GM10266 (cell line): Measurements from ENCODE around the gene ELOVL7.

ENCODE experiments used
- DNase-seq: peaks from one replicate; pipeline ENCODE4 v3.0.0; 2012; ENCODE audit errors: extremely low spot score
- TF ChIP-seq, protein P1 (sequence below): IDR thresholded peaks from 2 replicates; pipeline ENCODE4 v1.5.1; 2012; ENCODE audit warnings: mild to moderate bottlenecking, low read depth; ENCODE audit not compliant: control insufficient read depth, insufficient read depth; ENCODE audit errors: missing control alignments

The ELOVL7 gene

DNA sequence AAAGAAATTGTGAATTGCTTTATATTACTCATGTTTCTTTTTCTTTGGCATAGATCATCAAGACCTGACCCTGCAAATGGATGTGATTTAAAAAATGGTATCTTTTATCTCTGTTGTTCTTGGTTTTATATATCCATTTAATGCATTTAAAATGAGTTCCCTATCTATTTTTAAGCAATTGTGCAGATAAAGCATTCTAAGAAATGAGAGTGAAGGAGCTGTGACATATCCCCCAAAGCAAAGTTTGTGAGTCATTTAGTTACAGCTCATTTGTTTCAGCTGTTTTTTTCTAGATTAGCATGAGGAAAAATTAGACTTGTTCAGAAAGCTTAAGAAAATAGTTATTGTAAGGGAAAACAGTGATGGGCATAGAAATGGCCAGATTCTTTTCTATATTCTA is 7.6 kb upstream of the ELOVL7 start:
- TF ChIP-seq, protein P1, sequence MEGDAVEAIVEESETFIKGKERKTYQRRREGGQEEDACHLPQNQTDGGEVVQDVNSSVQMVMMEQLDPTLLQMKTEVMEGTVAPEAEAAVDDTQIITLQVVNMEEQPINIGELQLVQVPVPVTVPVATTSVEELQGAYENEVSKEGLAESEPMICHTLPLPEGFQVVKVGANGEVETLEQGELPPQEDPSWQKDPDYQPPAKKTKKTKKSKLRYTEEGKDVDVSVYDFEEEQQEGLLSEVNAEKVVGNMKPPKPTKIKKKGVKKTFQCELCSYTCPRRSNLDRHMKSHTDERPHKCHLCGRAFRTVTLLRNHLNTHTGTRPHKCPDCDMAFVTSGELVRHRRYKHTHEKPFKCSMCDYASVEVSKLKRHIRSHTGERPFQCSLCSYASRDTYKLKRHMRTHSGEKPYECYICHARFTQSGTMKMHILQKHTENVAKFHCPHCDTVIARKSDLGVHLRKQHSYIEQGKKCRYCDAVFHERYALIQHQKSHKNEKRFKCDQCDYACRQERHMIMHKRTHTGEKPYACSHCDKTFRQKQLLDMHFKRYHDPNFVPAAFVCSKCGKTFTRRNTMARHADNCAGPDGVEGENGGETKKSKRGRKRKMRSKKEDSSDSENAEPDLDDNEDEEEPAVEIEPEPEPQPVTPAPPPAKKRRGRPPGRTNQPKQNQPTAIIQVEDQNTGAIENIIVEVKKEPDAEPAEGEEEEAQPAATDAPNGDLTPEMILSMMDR: no peak
- DNase-seq: no peak

DNA sequence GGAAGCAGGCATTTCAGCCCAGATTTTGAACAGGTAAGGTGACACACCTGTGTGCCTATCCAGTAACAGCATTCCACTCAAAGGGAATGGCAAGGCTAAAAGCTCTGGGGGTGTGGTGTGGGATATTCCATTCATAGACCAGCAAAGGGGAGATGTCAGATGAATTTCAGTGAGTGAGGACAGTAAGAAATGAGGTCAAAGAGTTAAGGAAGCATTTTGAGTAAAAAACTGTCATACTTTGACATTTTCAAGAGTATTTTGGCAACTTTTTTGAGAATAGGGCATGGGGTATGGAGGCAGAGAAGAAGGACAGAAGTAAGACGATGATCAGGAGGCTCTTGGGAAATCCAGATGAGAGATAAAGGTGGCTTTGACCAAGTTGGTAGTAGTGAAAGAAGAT is 2.2 kb upstream of the ELOVL7 start:
- TF ChIP-seq, protein P1: no peak
- no peak for DNase-seq

DNA sequence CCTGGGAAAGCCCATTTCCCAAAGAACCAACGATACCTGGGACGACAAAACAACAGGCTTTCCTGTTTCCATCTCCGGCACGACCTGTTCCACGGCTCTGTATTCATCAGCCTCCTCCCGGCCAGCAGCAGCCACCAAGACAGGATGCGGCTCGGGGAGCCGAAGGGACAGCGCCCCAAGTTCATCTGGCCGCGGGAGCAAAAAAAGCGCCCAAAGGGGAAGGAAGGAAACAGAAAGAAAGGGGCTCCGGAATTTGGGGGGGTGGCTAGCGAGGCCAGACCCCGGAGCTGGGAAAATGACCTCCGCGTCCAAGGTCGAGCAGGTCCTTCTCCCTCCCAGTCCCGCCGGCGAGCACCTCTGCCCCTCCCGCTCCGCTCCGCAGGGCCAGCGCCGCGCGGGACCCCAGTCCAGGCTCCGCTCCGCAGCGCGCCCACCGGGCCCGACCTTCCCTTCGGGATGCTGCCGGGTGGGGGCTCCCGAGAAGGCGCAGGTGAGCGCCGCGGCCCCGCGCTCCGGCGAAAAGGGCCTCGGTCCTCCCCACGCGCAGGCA is 608 bp downstream of the ELOVL7 start:
- peak; percentile 61 for DNase-seq
- TF ChIP-seq, protein P1: peak; percentile 0

DNA sequence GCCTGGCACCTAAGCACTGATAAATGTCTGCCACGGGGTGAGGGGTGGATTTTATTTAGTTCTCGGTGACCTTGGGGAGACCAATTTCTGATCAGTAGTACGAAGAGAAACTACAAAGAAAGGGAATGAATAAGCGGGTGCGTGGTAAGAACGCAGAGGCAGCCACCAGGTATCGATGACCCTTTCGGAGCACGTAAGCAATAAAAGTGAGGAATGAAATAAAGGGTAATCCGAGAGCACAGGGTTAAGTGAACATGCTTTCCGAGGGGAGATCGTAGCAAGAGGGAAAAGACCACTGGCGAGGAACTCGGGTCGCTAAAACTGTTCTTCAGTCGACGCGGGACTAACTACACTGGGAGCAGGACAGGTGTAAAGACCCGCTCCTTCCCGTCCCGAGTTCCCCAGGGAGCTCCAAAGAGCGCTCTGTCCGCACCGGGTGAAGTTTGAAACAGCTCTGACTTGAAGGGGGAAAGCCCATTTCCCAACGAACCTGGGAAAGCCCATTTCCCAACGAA is 1.1 kb downstream of the ELOVL7 start:
- TF ChIP-seq, protein P1: no peak
- DNase-seq: no peak

DNA sequence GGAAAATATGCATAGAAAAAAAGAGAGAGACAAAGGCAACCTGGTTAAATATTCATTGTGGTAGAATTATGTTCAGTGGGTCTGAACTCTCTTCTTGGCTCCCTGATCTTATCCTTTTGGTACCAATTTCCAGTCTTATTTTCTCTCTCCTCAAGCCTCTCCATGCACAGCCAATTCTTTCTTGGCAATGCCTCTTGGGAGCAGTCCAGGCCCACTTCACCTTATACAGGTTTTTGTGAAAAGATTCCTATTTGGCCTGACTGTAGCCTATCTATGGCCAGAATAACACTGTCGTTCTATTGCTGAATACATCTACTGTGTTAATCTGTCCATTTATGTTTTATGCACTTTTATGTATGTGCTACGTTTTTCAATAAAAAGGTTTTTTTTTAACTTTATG is 2.7 kb downstream of the ELOVL7 start:
- TF ChIP-seq, protein P1: no peak
- no peak for DNase-seq

DNA sequence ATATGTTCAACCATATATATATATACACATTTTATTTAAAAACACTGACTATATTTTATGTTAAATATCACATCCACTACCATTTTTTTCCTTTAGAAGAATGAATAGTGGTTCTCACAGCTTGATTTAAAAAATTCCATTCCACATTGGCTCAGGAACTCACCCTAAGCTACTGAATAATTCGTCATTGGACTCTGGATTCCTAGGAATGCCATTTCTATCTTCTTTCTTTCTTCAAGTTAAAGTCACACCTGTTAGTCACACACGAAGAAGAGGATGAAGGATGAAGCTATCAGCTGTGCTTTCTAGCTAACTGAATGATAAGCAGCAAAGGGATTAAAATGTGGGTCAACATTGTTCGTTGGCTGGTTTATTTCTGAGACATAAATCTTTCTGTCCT is 7.9 kb downstream of the ELOVL7 start:
- TF ChIP-seq, protein P1: no peak
- no peak for DNase-seq

DNA sequence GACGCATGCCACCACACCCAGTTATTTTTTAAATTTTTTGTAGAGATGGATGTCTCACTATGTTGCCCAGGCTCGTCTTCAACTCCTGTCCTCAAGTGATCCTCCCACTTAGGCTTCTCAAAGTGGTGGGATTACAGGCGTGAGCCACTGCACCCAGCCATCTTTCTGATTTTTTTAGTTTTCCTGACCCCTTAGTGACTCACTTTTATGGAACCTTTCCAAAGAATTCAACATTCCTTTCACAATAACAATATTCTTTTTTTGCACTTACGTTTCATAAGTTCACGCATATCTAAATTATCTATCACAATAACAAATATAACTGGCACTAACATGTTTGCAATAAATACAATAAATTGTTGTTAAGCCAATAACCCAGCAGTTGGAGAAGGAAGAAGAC is 8.5 kb downstream of the ELOVL7 start:
- no peak for DNase-seq
- TF ChIP-seq, protein P1: no peak
